SU-DHL-6 (cell line): ENCODE results near the gene MEGF6.

ENCODE experiments used
- H2AFZ ChIP-seq: fragments of 200-600 bp; sonication (generic); 2 replicates; pipeline ENCODE4 v1.6.1; 2014; ENCODE audit warnings: low read depth, mild to moderate bottlenecking, moderate library complexity, mixed read lengths, antibody characterized with exemption, low read length; ENCODE audit not compliant: severe bottlenecking
- H3F3A ChIP-seq: fragments of 200-600 bp; shearing (Covaris generic); 2 replicates; pipeline ENCODE4 v1.6.0; 2016; ENCODE audit warnings: antibody characterized with exemption, mild to moderate bottlenecking; ENCODE audit not compliant: insufficient read depth
- H3K27ac ChIP-seq: fragments of 200-600 bp; sonication (generic); 2 replicates; pipeline ENCODE4 v1.5.1; 2016; ENCODE audit warnings: low read depth, mild to moderate bottlenecking, low read length, moderate library complexity, mixed read lengths
- H3K27me3 ChIP-seq: fragments of 200-600 bp; sonication (generic), shearing (Covaris generic); 2 replicates; pipeline ENCODE4 v1.6.0; 2014; ENCODE audit warnings: mild to moderate bottlenecking, low read length
- H3K36me3 ChIP-seq: fragments of 200-600 bp; sonication (generic); 2 replicates; pipeline ENCODE4 v1.6.1; 2014; ENCODE audit warnings: mild to moderate bottlenecking, low read length, mixed read lengths
- H3K4me2 ChIP-seq: fragments of 300-600, 200-600 bp; shearing (Covaris generic), sonication (generic); 2 replicates; pipeline ENCODE4 v1.6.0; 2014; ENCODE audit warnings: low read length, low read depth, mild to moderate bottlenecking; ENCODE audit not compliant: poor library complexity, severe bottlenecking
- H3K4me3 ChIP-seq: fragments of 200-600 bp; sonication (generic); 2 replicates; pipeline ENCODE4 v1.5.1; 2014; ENCODE audit warnings: antibody characterized with exemption, low read length, mild to moderate bottlenecking, mixed read lengths; ENCODE audit not compliant: insufficient read depth, poor library complexity, severe bottlenecking
- H3K79me2 ChIP-seq: fragments of 200-600 bp; sonication (generic); 2 replicates; pipeline ENCODE4 v1.6.1; 2014; ENCODE audit warnings: mild to moderate bottlenecking, low read length, moderate library complexity; ENCODE audit not compliant: insufficient read depth
- H3K9ac ChIP-seq: fragments of 200-600 bp; sonication (generic); 2 replicates; pipeline ENCODE4 v1.7.0; 2014; ENCODE audit warnings: mild to moderate bottlenecking, low read length
- H3K9me2 ChIP-seq: fragments of 200-600 bp; sonication (generic); replicated peaks from 2 replicates; pipeline ENCODE4 v1.6.1; 2014; ENCODE audit warnings: low read length; ENCODE audit not compliant: insufficient read depth
- H3K9me3 ChIP-seq: fragments of 200-600 bp; sonication (generic); 2 replicates; pipeline ENCODE4 v1.6.1; 2014; ENCODE audit warnings: low read length, mixed read lengths; ENCODE audit not compliant: insufficient read depth
- H4K20me1 ChIP-seq: fragments of 200-600 bp; sonication (generic); 2 replicates; pipeline ENCODE4 v1.6.1; 2014; ENCODE audit warnings: low read depth, mild to moderate bottlenecking, antibody characterized with exemption, low read length, moderate library complexity, mixed read lengths
- CTCF ChIP-seq: fragments of 200-600 bp; sonication (generic); IDR thresholded peaks from one replicate; pipeline ENCODE4 v1.5.1; 2017; ENCODE audit warnings: antibody characterized with exemption, mild to moderate bottlenecking, low read length, moderate library complexity; ENCODE audit not compliant: insufficient read depth, poor library complexity, severe bottlenecking
- EZH2phosphoT487 ChIP-seq: fragments of 200-600 bp; sonication (generic), shearing (Covaris generic); conservative IDR thresholded peaks from 2 replicates; pipeline ENCODE4 v1.6.1; 2018; ENCODE audit warnings: mild to moderate bottlenecking, antibody characterized with exemption, low read length, moderate library complexity, mixed read lengths

Gene MEGF6

DNA sequence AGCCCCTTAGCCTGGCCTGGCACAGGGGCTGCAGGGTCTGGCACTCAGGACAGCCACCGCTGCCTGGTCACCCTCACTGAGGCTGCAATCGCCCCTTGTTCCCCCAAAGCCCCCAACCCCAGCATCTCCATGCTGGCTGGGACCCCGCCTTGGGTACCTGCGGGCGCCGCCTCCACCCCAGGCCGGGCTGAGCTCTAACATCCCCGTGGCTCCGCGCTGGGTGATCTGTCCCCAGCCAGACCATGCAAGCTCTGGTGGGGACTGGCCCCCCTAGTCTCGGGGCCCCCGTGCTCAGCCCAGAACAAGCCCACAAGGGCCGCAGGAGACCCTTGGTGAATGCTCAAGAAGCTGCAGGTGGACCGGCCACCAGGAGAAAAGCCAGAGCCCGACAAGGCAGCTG lies 62.4 kb downstream of the MEGF6 start:
- Histone ChIP-seq H3K4me2 (no peak overlapping the region), H3K9ac (no peak overlapping the region), H3K36me3 (no peaks in the 10 kb centered on the region), H2AFZ (no peak overlapping the region), H3K9me2 (no peaks in the 10 kb centered on the region), H3K27ac (no peak overlapping the region), H3F3A (no peaks in the 10 kb centered on the region), H3K79me2 (no peaks in the 10 kb centered on the region), H3K9me3 (no peaks in the 10 kb centered on the region), H4K20me1 (no peaks in the 10 kb centered on the region), H3K27me3 (no peaks in the 10 kb centered on the region), H3K4me3 (no peak overlapping the region)
- no peak for TF ChIP-seq EZH2phosphoT487
- no peak for TF ChIP-seq CTCF

DNA sequence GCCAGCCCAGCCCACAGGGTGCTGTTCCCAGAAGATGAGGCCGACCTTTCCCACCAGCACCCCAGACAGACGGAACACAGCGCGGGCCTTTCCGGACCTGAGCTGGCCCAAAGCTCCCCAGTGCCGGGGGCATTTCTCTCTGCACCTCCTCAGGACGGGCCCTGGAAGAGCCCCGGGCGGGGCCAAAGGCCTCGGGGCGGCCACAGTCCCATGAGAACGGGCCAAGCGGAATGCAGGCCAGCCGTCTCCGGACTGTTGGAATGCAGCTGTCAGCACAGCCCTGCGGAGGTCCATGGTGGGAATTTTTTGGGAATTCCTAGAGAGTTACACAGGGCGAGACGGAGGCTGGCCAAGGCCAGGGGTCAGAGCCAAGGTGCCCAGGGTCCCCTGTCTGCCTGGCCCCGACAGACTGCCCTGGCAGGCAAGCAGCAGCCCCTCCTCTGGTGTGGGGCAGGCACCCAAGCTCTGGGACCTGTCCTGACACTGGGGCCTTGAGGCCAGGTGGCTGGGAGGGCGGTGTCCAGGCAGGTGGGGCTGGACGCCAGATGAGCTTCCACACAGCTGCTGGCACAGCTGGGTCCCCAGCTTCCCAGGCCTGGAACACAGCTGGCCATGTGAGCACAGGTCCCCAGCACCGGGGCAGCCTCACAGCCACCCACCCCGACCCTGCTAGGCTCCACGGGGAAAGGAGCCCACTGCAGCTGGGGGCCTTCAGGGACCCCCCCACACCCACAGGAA lies 63.0 kb downstream of the MEGF6 start:
- TF ChIP-seq CTCF (no peak), EZH2phosphoT487 (no peak)
- Histone ChIP-seq H4K20me1 (no peaks in the 10 kb centered on the region), H2AFZ (no peak overlapping the region), H3K9me2 (no peaks in the 10 kb centered on the region), H3K36me3 (no peaks in the 10 kb centered on the region), H3K4me2 (no peak overlapping the region), H3K27me3 (no peaks in the 10 kb centered on the region), H3K27ac (no peak overlapping the region), H3K79me2 (no peaks in the 10 kb centered on the region), H3K4me3 (no peak overlapping the region), H3K9ac (no peak overlapping the region), H3K9me3 (no peaks in the 10 kb centered on the region), H3F3A (no peaks in the 10 kb centered on the region)

- TF ChIP-seq CTCF (no peak), EZH2phosphoT487 (no peak)
- Histone ChIP-seq H2AFZ (no peak overlapping the region), H3F3A (no peaks in the 10 kb centered on the region), H3K27ac (no peak overlapping the region), H3K79me2 (no peaks in the 10 kb centered on the region), H3K4me3 (no peak overlapping the region), H4K20me1 (no peaks in the 10 kb centered on the region), H3K36me3 (no peaks in the 10 kb centered on the region), H3K4me2 (no peak overlapping the region), H3K9ac (no peak overlapping the region), H3K27me3 (no peaks in the 10 kb centered on the region), H3K9me3 (no peaks in the 10 kb centered on the region), H3K9me2 (no peaks in the 10 kb centered on the region)
Measured at GRCh38 chr1:3547055-3548005, 64.0 kb downstream of the MEGF6 start.
